Memory B cell (primary cell): ENCODE data around the gene SFRP2.

Source experiments
- ATAC-seq: fragments of 150-1000 bp; cut with Tn5 transposase; 2 replicates; pipeline ENCODE4 v1.10.0; 2021; ENCODE audit warnings: low read depth, mild to moderate bottlenecking, moderate library complexity
- DNase-seq, 2 donors: peaks; one replicate each; pipeline ENCODE4 v3.0.0; 2022; ENCODE audit warnings: low spot score in 2 of 2
- H3K27ac Mint-ChIP-seq: one replicate; pipeline ENCODE4 v1.8.0; 2022; ENCODE audit warnings: mild to moderate bottlenecking, moderate library complexity, mixed read lengths
- H3K27me3 Mint-ChIP-seq: one replicate; pipeline ENCODE4 v1.8.0; 2022; ENCODE audit warnings: mixed read lengths
- H3K36me3 Mint-ChIP-seq: one replicate; pipeline ENCODE4 v1.8.0; 2022; ENCODE audit warnings: mild to moderate bottlenecking, mixed read lengths
- H3K4me1 Mint-ChIP-seq: one replicate; pipeline ENCODE4 v1.8.0; 2022; ENCODE audit warnings: mixed read lengths
- H3K4me3 Mint-ChIP-seq: one replicate; pipeline ENCODE4 v1.8.0; 2022; ENCODE audit warnings: mild to moderate bottlenecking, moderate library complexity, mixed read lengths
- H3K9me3 Mint-ChIP-seq: one replicate; pipeline ENCODE4 v1.8.0; 2022; ENCODE audit warnings: mixed read lengths

The SFRP2 gene

DNA sequence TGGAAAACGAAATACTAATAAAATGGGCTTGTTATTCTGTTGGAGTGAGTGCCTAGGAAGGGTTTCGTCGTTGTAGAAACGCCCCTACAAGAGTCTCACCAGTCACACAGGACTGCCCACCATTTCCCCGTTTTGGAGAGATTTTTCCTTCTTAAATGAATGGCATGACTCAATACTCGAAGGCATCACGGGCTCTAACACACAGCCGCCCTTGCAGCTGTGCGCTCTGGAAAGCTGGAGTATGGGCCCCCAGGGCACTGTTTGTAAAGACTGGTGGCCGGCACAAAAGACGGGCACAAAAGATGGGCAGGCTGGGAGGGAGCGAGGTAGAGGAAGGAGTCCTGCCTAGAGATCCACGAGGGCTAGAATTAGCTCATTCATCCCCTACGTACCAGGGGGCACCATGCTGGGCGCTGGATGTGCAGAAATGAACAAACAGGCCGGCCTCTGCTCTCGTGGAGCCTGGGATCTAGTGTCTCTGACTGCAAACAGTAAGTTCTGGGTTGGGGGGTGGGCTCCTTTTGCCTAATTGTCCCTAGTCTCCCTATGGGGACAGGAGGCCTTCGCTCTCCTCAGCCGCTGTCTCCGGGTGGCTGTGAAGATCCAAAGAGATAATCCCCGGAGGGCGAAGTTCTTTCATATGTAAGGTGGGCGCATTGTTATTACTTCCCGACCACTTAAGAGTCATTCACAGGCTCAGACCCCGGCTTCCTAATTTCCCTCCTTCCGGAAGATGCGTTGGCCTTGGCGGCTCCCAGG is 1.0 kb upstream of the SFRP2 start:
- H3K27ac Mint-ChIP-seq, result no peak overlapping the region
- peak overlapping the region; percentile 46 for H3K4me3 Mint-ChIP-seq
- no peaks in the 10 kb centered on the region for H3K36me3 Mint-ChIP-seq
- H3K9me3 Mint-ChIP-seq, result no peaks in the 10 kb centered on the region
- H3K27me3 Mint-ChIP-seq, result peaks cover 35% of the 10 kb centered on the region
- DNase-seq (peak in 1 of 2 donors; percentile 12), ATAC-seq (no peak)
- peaks cover 27% of the 10 kb centered on the region for H3K4me1 Mint-ChIP-seq

DNA sequence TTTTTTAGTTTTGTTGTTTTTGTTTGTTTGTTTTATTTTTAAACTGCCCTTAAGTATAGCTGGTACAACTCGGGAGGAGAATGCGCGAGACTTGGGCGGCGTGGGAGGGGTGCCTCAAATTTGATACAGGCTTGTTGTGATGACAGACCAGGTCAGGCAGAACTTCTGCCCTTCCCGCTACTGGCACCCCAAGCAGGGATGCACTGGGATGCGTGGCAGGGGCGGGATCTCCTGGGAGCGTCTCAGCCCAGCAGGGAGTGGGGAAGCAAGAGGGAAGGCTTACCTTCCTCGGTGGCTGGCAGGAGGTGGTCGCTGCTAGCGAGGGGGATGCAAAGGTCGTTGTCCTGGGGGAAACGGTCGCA is 851 bp downstream of the SFRP2 start:
- Mint-ChIP-seq H3K4me1 (peaks cover 27% of the 10 kb centered on the region), H3K4me3 (peak overlapping the region; percentile 78), H3K36me3 (no peaks in the 10 kb centered on the region), H3K27me3 (peaks cover 35% of the 10 kb centered on the region), H3K27ac (no peak overlapping the region), H3K9me3 (no peaks in the 10 kb centered on the region)
- DNase-seq (no peak), ATAC-seq (no peak)

DNA sequence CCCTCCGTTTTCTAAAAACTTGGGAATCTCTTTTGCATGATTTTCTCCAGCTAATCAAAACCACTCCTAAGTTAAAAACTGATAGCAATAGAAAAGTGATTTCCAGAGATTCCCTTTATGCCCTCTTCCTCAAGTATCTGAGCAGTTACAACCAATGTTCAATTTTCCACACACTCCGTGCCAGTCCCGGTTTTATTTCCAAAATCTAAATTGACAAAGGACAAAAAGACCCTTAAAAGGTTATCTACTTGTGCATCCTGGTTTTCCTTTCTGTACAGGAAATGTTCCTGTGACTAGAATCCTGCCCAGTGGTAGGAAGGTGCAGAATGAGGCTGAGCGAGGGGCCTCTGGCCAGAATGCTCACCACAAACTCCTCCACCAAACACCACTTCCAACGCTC is 1.3 kb downstream of the SFRP2 start:
- Mint-ChIP-seq H3K27ac (no peak overlapping the region), H3K4me3 (no peak overlapping the region), H3K36me3 (no peaks in the 10 kb centered on the region), H3K4me1 (peaks cover 24% of the 10 kb centered on the region), H3K27me3 (peaks cover 35% of the 10 kb centered on the region), H3K9me3 (no peaks in the 10 kb centered on the region)
- DNase-seq (no peak), ATAC-seq (no peak)

DNA sequence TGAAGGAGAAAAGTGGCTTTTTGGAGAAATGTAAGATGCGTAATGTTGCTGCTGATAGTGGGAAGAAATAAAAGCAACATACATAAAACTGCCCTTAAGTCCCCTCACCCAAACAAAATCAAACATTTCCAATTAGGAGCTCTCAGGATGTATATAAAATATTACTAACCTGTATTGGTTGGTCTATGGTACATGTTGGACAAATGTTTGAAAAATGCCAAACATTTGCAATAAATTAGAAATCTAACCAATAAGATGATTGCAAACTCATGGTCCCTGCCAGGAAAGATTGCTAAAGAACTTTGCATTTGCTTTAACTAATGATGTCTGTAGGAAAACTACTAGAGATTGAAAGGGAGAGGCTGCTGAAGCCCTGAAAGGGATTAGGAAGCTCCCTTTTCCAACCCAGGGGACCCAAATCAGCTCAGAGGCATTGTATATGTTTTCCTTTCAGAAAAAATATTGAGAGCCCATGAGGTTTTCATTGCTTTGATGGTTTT is 1.8 kb downstream of the SFRP2 start:
- no peaks in the 10 kb centered on the region for H3K36me3 Mint-ChIP-seq
- no peak for DNase-seq
- H3K4me1 Mint-ChIP-seq, result peaks cover 23% of the 10 kb centered on the region
- peaks cover 37% of the 10 kb centered on the region for H3K27me3 Mint-ChIP-seq
- no peak overlapping the region for H3K27ac Mint-ChIP-seq
- no peak overlapping the region for H3K4me3 Mint-ChIP-seq
- no peak for ATAC-seq
- no peaks in the 10 kb centered on the region for H3K9me3 Mint-ChIP-seq

DNA sequence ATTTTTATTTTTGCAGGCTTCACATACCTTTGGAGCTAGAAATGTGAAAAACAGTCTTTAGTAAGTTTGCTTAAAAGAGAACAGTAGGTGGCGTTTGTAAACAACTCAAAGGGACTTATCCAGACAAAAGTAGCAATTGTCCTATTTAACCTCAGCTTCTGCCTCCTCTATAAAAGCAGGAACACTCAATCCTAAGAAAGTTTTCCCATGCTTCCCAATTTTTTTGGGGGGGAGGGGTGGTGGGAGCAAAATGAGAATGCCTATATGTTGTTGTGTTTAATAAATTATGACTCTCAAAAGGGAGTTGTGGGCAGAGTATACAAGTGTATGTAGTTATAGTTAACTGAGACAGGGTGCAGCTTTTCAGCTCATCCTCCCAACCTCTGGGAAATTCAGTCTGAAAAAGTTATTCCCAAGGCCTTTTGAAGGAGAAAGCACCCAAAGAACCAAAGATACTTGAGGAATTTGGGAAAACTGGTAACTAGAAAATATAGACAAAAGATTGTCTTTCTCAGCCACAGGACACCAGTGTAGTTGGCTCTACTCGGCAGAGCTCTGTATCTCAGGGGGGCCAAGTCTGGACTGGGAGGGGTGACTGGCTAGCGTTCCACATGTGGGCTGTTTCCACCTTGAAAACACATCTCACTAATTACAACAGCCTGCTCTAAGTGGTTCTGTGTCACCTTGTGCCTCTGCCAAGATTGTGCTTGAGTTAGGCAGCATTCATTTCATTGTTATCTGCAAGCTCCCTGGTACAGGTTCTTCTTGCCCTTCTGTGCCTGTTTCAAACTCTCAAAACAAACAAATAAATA is 2.8 kb downstream of the SFRP2 start:
- ATAC-seq, result no peak
- no peaks in the 10 kb centered on the region for H3K9me3 Mint-ChIP-seq
- no peak overlapping the region for H3K27ac Mint-ChIP-seq
- H3K27me3 Mint-ChIP-seq, result peaks cover 34% of the 10 kb centered on the region
- H3K4me3 Mint-ChIP-seq, result no peak overlapping the region
- DNase-seq, result no peak
- H3K36me3 Mint-ChIP-seq, result no peaks in the 10 kb centered on the region
- peaks cover 15% of the 10 kb centered on the region for H3K4me1 Mint-ChIP-seq

DNA sequence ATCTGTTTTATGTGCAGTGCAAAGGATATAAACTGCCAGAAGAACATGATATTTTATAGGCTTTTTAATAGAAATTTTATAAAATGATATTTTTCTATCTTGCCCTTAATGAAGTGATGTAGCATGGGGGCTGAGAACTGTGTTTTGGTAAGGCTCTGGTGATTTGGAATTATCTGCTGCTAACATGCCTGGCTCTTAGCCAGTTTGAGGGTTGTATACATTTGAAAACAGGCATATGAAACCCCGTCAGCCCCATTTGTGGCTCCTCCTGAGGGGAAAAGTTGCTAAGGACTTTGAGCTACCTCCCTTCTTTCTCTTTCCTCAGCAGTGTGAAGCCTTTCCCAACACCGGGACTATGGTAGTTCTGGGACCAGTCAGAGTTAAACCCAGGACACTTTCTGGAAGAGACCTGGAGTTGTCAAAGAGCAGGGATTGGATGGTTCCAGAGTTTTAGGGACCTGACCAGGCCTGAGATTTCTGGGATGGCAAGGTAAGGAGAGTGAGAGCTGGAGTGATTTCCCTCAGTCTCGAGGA is 4.7 kb downstream of the SFRP2 start:
- ATAC-seq (no peak), DNase-seq (no peak)
- Mint-ChIP-seq H3K27ac (no peak overlapping the region), H3K4me1 (peaks cover 13% of the 10 kb centered on the region), H3K9me3 (no peaks in the 10 kb centered on the region), H3K4me3 (no peak overlapping the region), H3K36me3 (no peaks in the 10 kb centered on the region), H3K27me3 (peaks cover 32% of the 10 kb centered on the region)

DNA sequence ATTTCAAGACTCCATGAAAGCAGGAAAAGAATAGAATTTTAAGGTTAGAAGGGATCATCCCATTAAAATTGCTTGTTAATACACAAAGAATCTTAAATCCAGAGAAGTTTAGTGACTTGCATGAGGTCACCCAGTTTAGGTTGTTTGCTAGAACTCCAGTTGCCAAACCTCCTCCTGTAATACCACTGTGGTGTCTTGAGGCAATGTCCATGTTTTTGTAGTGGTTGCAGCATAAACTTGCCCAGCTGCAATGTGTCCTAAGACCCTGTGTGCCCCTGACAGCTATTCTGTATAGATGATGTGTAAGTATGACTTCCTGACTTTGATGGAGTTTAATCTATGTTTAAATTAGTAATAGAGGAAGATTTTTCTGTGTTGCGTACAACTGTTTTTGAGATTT is 6.3 kb downstream of the SFRP2 start:
- ATAC-seq, result no peak
- Mint-ChIP-seq H3K4me3 (no peak overlapping the region), H3K4me1 (peaks cover 3% of the 10 kb centered on the region), H3K36me3 (no peaks in the 10 kb centered on the region), H3K9me3 (peaks cover 1% of the 10 kb centered on the region), H3K27ac (no peak overlapping the region), H3K27me3 (peaks cover 27% of the 10 kb centered on the region)
- no peak for DNase-seq

DNA sequence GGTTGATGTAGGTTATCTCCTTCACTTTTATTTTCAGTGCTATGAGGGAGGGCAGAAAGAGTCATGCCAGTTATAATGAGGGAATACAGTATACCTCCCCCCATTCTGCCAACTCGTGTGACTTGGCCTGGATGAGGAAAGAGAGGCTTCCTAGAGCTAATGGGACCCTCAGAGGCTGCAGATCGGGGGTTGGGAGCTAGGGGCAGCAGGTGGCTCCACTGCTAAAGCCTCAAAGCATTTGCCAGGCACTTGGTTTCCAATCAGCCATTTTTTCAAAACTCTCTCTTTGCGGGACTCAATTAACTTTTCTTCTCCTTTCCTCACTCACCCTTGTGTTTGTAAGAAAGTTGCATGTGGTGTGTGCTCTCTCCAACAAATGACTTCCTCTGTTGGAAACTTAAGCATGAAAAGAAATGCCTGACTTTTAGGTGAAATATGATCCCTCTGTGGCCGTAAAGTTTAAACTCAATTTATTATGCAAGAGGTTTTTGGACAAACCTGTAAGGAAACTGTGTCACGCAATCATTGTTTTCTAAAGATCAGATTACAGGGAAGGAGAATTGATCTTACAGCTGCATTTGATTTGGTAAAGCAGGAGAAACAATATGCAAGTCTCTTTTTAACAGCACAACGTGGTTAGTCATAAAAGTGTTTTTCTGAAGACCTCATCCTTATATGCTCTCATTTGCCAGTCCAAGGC is 7.0 kb downstream of the SFRP2 start:
- Mint-ChIP-seq H3K36me3 (no peaks in the 10 kb centered on the region), H3K4me1 (peaks cover 3% of the 10 kb centered on the region), H3K4me3 (no peak overlapping the region), H3K27ac (no peak overlapping the region), H3K9me3 (peaks cover 1% of the 10 kb centered on the region), H3K27me3 (peaks cover 26% of the 10 kb centered on the region)
- no peak for DNase-seq
- ATAC-seq, result no peak

DNA sequence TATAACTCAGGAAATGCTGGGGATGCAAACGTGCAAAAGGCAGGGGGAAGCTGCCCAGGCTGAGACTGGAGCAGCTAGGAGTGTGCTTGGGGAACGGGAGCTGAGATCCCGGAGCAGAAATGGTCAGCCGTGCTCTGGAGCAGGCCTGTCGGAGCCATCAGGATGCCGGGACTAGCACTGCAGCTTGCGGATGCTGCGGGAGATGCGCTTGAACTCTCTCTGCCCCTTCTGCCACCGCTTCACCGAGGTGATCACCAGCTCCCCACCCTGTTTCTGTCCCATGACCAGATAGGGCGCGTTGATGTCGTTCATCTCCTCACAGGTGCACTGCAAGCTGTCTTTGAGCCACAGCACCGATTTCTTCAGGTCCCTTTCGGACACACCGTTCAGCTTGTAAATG is 7.6 kb downstream of the SFRP2 start:
- ATAC-seq (no peak), DNase-seq (no peak)
- Mint-ChIP-seq H3K36me3 (no peaks in the 10 kb centered on the region), H3K4me3 (no peak overlapping the region), H3K4me1 (peaks cover 3% of the 10 kb centered on the region), H3K9me3 (peaks cover 1% of the 10 kb centered on the region), H3K27ac (no peak overlapping the region), H3K27me3 (peaks cover 31% of the 10 kb centered on the region)

DNA sequence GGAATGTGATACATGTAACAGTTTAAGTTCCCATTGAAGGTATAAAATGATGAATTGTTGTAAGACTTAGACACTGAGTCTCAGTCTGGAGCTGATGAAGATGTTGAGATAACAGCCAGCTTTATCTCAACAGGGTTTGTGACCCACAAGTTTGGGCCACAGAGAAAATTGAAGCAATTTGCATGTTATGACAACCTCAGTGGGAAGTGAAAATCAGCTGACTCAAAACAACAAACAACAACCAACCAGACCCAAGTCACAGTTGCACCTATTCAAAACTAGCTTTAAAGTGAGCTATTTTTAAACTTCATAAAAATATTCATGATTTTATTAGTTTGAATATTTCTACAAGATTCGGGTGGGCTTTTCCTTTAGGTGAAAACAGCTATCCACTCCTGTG is 8.0 kb downstream of the SFRP2 start:
- peaks cover 1% of the 10 kb centered on the region for H3K9me3 Mint-ChIP-seq
- H3K4me3 Mint-ChIP-seq, result no peak overlapping the region
- ATAC-seq (peak; percentile 43), DNase-seq (no peak)
- H3K27ac Mint-ChIP-seq, result no peak overlapping the region
- H3K27me3 Mint-ChIP-seq, result peaks cover 33% of the 10 kb centered on the region
- peaks cover 3% of the 10 kb centered on the region for H3K4me1 Mint-ChIP-seq
- no peaks in the 10 kb centered on the region for H3K36me3 Mint-ChIP-seq

DNA sequence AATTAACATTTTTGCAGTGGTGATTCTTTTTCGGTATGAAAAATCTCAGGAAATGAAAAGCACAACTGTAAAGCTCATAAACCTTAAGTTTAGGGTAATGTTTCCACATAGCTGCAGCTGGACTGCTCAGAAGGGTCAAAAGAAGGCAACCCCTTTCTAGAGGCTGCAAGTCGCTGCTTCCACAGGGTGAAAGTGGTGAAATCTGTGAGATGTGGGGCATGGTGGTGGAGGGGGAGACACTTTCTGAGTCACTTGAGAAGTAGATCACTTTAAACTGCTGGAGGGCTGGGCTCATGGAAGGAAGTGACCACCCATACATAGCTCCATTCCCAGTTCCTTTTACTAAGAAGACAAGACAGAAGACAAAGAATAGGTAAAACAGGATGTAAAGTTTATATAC is 8.7 kb downstream of the SFRP2 start:
- ATAC-seq (no peak), DNase-seq (no peak)
- Mint-ChIP-seq H3K4me3 (no peak overlapping the region), H3K4me1 (peaks cover 3% of the 10 kb centered on the region), H3K9me3 (peaks cover 1% of the 10 kb centered on the region), H3K36me3 (no peaks in the 10 kb centered on the region), H3K27me3 (peaks cover 36% of the 10 kb centered on the region), H3K27ac (no peak overlapping the region)

DNA sequence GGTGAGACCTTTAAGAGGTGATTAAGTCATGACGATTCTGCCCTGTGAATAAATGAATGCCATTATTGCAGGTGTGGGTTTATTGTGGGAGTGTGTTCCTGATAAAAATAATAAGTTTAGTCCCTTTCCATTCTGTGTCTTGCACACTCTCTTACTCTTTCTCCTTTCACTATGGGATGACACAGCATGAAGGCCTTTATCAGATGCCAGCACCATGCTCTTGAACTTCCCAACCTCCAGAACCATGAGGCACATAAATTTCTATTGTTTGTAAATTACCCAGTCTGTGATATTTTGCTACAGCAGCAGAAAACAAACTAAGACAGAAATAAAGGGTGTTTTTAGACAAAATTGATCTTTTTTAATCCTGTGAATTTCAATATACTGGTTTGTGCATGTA is 10.5 kb downstream of the SFRP2 start:
- DNase-seq, result no peak
- Mint-ChIP-seq H3K36me3 (no peaks in the 10 kb centered on the region), H3K9me3 (peaks cover 1% of the 10 kb centered on the region), H3K27ac (no peak overlapping the region), H3K4me1 (peaks cover 3% of the 10 kb centered on the region), H3K4me3 (no peak overlapping the region), H3K27me3 (peaks cover 34% of the 10 kb centered on the region)
- ATAC-seq, result no peak

DNA sequence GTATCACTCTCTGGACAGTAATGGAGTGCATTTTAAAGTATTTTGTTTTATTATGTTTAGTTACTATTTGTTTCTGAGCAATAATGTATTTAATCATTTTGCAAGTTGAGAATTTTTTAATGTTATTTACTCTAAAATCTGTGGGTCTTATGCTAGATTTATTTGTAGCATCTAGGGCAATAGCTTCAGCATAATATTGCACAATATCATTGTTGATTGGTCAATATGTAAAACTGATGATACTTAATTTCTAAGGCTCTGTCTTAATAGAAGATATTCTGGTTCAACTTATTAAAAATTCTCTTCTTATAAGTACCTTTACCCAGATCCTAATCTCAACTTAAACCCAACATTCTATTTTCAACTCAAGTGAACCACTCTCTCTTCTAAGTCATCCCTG is 11.5 kb downstream of the SFRP2 start:
- no peaks in the 10 kb centered on the region for H3K36me3 Mint-ChIP-seq
- peaks cover 3% of the 10 kb centered on the region for H3K4me1 Mint-ChIP-seq
- ATAC-seq, result no peak
- DNase-seq, result no peak
- peaks cover 1% of the 10 kb centered on the region for H3K9me3 Mint-ChIP-seq
- peaks cover 34% of the 10 kb centered on the region for H3K27me3 Mint-ChIP-seq
- no peak overlapping the region for H3K27ac Mint-ChIP-seq
- H3K4me3 Mint-ChIP-seq, result no peak overlapping the region

DNA sequence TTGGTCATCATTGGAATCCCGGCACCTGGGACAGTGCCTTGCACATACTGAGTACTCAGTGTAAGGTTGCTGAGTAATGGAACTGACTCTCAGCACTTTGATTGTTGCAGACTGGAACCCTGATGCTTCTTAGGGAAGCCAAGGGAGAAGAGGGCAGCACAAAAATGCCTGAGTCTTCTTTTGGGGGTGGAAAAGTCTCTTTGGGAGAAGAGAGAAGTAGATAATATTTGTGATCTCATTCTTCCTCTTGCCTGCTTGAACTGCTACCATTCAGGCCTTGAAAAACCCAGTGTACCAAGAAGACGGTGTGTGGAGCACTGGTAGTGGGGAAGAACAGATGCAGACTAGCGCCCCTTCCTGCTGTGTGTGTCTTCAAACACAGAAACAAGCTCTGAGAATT is 12.3 kb downstream of the SFRP2 start:
- Mint-ChIP-seq H3K36me3 (peaks cover 2% of the 10 kb centered on the region), H3K9me3 (peaks cover 3% of the 10 kb centered on the region), H3K27me3 (peaks cover 33% of the 10 kb centered on the region), H3K27ac (no peak overlapping the region), H3K4me1 (peaks cover 3% of the 10 kb centered on the region), H3K4me3 (no peak overlapping the region)
- ATAC-seq (no peak), DNase-seq (no peak)
